NCI-H128 (cell line): ENCODE measurements around the gene EIF4G3.
"Not testable (repeated sequence)": the region's sequence is repeated elsewhere in the genome, so short reads cannot be mapped to it uniquely, and the experiment has no call there.

Source experiments
- DNase-seq: peaks from one replicate; lab custom pipeline; 2025; ENCODE audit not compliant: unreplicated experiment; lab: John Stamatoyannopoulos, UW

The EIF4G3 gene

GRCh38 chr1:21034725-21035628, 141.7 kb downstream of the EIF4G3 start:
- no peak for DNase-seq

- no peak for DNase-seq
Measured at GRCh38 chr1:21032741-21033140, 144.0 kb downstream of the EIF4G3 start.

- no peak for DNase-seq
Measured at GRCh38 chr1:21030181-21030580, 146.5 kb downstream of the EIF4G3 start.

- DNase-seq: no peak
Measured at GRCh38 chr1:21028520-21029145, 148.1 kb downstream of the EIF4G3 start.

- no peak for DNase-seq
Measured at GRCh38 chr1:21027805-21028204, 148.9 kb downstream of the EIF4G3 start.

GRCh38 chr1:21024918-21025317, 151.8 kb downstream of the EIF4G3 start:
- no peak for DNase-seq

- not testable (repeated sequence) for DNase-seq
Measured at GRCh38 chr1:21024136-21024896, 152.4 kb downstream of the EIF4G3 start.

GRCh38 chr1:21022279-21023040, 154.2 kb downstream of the EIF4G3 start:
- DNase-seq: peak; percentile 72

GRCh38 chr1:21021311-21021710, 155.4 kb downstream of the EIF4G3 start:
- no peak for DNase-seq

- no peak for DNase-seq
Measured at GRCh38 chr1:21020151-21020550, 156.5 kb downstream of the EIF4G3 start.

GRCh38 chr1:21018673-21019072, 158.0 kb downstream of the EIF4G3 start:
- no peak for DNase-seq

- DNase-seq: no peak
Measured at GRCh38 chr1:21013510-21013909, 163.2 kb downstream of the EIF4G3 start.

- no peak for DNase-seq
Measured at GRCh38 chr1:21012937-21013336, 163.8 kb downstream of the EIF4G3 start.

GRCh38 chr1:21007876-21008275, 168.8 kb downstream of the EIF4G3 start:
- DNase-seq: no peak

- no peak for DNase-seq
Measured at GRCh38 chr1:21005466-21006239, 171.0 kb downstream of the EIF4G3 start.

GRCh38 chr1:21003281-21004045, 173.2 kb downstream of the EIF4G3 start:
- DNase-seq: no peak

GRCh38 chr1:21001042-21001441, 175.7 kb downstream of the EIF4G3 start:
- no peak for DNase-seq

GRCh38 chr1:21000245-21000594, 176.5 kb downstream of the EIF4G3 start:
- no peak for DNase-seq

GRCh38 chr1:20999525-21000244, 177.0 kb downstream of the EIF4G3 start:
- no peak for DNase-seq
